ENCODE results near the gene ANKS4B. TPM values are rescaled to one million over a fixed set of nuclear protein-coding genes. Genes with fewer than 3 reads are reported as not detected.

Gene ANKS4B
- total RNA-seq, 2 donors from 2014 or later, result 0.90 to 1.6 TPM

DNA sequence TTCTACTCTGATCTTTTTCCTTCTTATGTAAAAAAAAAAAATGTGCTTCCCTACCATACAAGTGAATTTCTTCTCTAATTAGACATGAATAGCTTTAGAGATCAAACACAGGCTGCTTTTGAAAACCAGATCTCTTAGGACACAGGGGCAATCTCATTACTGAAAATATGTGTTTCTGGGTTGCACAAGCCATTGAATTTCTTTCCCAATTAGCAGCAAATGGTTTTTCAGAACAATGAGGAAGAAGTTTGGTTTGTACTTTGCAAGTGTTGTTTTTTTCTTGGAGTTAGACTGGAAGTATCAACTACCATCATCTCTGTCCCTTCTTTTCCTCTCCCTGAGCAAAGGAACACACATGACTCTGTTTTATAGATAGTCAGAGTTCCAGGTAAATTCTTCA is 5.6 kb upstream of the ANKS4B start:
- Histone ChIP-seq H3K27ac (ENCODE audit: low read depth, low read length) (no peak overlapping the region), H3K4me1 (ENCODE audit: control insufficient read depth, insufficient read depth, low read length) (peaks cover 1% of the 10 kb centered on the region), H3K9ac (ENCODE audit: extremely low read depth, low read length, poor library complexity, severe bottlenecking) (no peak overlapping the region), H3K36me3 (ENCODE audit: control insufficient read depth, insufficient read depth, low read length) (no peaks in the 10 kb centered on the region), H3K4me3 (ENCODE audit: low read length) (no peak overlapping the region), H3K9me3 (ENCODE audit: control insufficient read depth, low read length) (no peaks in the 10 kb centered on the region), H3K27me3 (ENCODE audit: control insufficient read depth, insufficient read depth, low read length, poor library complexity, severe bottlenecking) (no peaks in the 10 kb centered on the region)
- TF ChIP-seq, protein P1, sequence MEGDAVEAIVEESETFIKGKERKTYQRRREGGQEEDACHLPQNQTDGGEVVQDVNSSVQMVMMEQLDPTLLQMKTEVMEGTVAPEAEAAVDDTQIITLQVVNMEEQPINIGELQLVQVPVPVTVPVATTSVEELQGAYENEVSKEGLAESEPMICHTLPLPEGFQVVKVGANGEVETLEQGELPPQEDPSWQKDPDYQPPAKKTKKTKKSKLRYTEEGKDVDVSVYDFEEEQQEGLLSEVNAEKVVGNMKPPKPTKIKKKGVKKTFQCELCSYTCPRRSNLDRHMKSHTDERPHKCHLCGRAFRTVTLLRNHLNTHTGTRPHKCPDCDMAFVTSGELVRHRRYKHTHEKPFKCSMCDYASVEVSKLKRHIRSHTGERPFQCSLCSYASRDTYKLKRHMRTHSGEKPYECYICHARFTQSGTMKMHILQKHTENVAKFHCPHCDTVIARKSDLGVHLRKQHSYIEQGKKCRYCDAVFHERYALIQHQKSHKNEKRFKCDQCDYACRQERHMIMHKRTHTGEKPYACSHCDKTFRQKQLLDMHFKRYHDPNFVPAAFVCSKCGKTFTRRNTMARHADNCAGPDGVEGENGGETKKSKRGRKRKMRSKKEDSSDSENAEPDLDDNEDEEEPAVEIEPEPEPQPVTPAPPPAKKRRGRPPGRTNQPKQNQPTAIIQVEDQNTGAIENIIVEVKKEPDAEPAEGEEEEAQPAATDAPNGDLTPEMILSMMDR (conservative IDR thresholded peaks at IDR 0.05), result no peak
- DNase-seq, result no peak
- H3K27me3 Mint-ChIP-seq (ENCODE audit: insufficient read depth), result peaks cover 54% of the 10 kb centered on the region
- no peak overlapping the region for H3K4me3 Mint-ChIP-seq
- no peak overlapping the region for H3K27ac Mint-ChIP-seq
- no peaks in the 10 kb centered on the region for H3K9me3 Mint-ChIP-seq
- H3K4me1 Mint-ChIP-seq, result peaks cover 20% of the 10 kb centered on the region
- no peaks in the 10 kb centered on the region for H3K36me3 Mint-ChIP-seq (ENCODE audit: low read depth)

GRCh38 chr16:21228361-21228872 is 5.1 kb upstream of the ANKS4B start:
- Mint-ChIP-seq H3K4me3 (no peak overlapping the region), H3K36me3 (ENCODE audit: low read depth) (no peaks in the 10 kb centered on the region), H3K27ac (no peak overlapping the region), H3K9me3 (no peaks in the 10 kb centered on the region), H3K4me1 (peaks cover 19% of the 10 kb centered on the region), H3K27me3 (ENCODE audit: insufficient read depth) (peaks cover 49% of the 10 kb centered on the region)
- Histone ChIP-seq H3K36me3 (ENCODE audit: control insufficient read depth, insufficient read depth, low read length) (no peaks in the 10 kb centered on the region), H3K27me3 (ENCODE audit: control insufficient read depth, insufficient read depth, low read length, poor library complexity, severe bottlenecking) (no peaks in the 10 kb centered on the region), H3K9me3 (ENCODE audit: control insufficient read depth, low read length) (no peaks in the 10 kb centered on the region), H3K4me3 (ENCODE audit: low read length) (no peak overlapping the region), H3K4me1 (ENCODE audit: control insufficient read depth, insufficient read depth, low read length) (no peaks in the 10 kb centered on the region), H3K9ac (ENCODE audit: extremely low read depth, low read length, poor library complexity, severe bottlenecking) (no peak overlapping the region), H3K27ac (ENCODE audit: low read depth, low read length) (no peak overlapping the region)
- no peak for DNase-seq
- TF ChIP-seq, protein P1 (conservative IDR thresholded peaks at IDR 0.05), result no peak
- WGBS, 2 experiments (ENCODE audit: insufficient coverage in 1 of 2, insufficient read length in 1 of 2), result 82 to 88% methylated on average over 2 of the region's 2 CpGs

DNA sequence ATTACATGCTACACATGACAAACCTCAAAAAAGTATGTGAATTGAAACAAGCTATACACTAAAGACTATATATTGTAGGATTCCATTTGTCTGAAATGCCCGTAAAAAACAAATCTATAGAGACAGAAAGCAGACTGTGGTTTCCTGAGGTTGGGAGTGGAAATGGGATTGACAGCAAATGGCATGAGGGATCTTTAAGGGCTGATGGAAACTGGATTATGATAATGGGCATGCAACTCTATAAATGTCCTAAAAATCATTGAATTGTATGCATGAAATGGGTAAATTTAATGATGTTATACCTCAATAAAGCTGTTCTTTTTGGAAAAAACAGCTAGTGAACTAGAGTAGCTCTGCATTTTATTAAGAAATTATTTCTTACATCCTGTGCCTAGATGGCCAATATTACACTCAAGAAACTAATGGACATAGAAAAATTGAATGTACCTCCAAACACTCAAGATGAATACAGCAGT is 416 bp upstream of the ANKS4B start:
- H3K4me1 Mint-ChIP-seq, result peaks cover 23% of the 10 kb centered on the region

More for the DNA sequence above, 416 bp upstream of the ANKS4B start:
- TF ChIP-seq, protein P1 (conservative IDR thresholded peaks at IDR 0.05), result no peak
- Histone ChIP-seq H3K36me3 (ENCODE audit: control insufficient read depth, insufficient read depth, low read length) (no peaks in the 10 kb centered on the region), H3K27me3 (ENCODE audit: control insufficient read depth, insufficient read depth, low read length, poor library complexity, severe bottlenecking) (no peaks in the 10 kb centered on the region), H3K4me3 (ENCODE audit: low read length) (no peak overlapping the region), H3K27ac (ENCODE audit: low read depth, low read length) (no peak overlapping the region), H3K9me3 (ENCODE audit: control insufficient read depth, low read length) (no peaks in the 10 kb centered on the region), H3K4me1 (ENCODE audit: control insufficient read depth, insufficient read depth, low read length) (peaks cover 7% of the 10 kb centered on the region), H3K9ac (ENCODE audit: extremely low read depth, low read length, poor library complexity, severe bottlenecking) (no peak overlapping the region)
- 92 to 100% methylated on average over 1 of the region's 1 CpG for WGBS, 2 experiments (ENCODE audit: insufficient coverage in 1 of 2, insufficient read length in 1 of 2)
- Mint-ChIP-seq H3K9me3 (no peaks in the 10 kb centered on the region), H3K27me3 (ENCODE audit: insufficient read depth) (peaks cover 14% of the 10 kb centered on the region), H3K36me3 (ENCODE audit: low read depth) (no peaks in the 10 kb centered on the region), H3K27ac (no peak overlapping the region), H3K4me3 (no peak overlapping the region)
- no peak for DNase-seq
